Measurements from ENCODE around the gene C2orf76.

Gene C2orf76

GRCh38 chr2:119389615-119390306 lies 23.1 kb upstream of the C2orf76 start:
- DNase-seq (ENCODE audit: low read depth), result peak; percentile 24
- H3K4me3 ChIP-seq (ENCODE audit: control insufficient read depth, low read depth, low read length), result no peak overlapping the region
- TF ChIP-seq CTCF (IDR thresholded peaks at IDR 0.05; ENCODE audit: control insufficient read depth, insufficient read depth, low read depth, low read length, missing control alignments), result no peak

GRCh38 chr2:119387381-119388129 lies 20.9 kb upstream of the C2orf76 start:
- peak; percentile 49 for TF ChIP-seq CTCF (IDR thresholded peaks at IDR 0.05; ENCODE audit: control insufficient read depth, insufficient read depth, low read depth, low read length, missing control alignments)
- DNase-seq (ENCODE audit: low read depth), result peak; percentile 55
- H3K4me3 ChIP-seq (ENCODE audit: control insufficient read depth, low read depth, low read length), result no peak overlapping the region

GRCh38 chr2:119385466-119385865 lies 18.8 kb upstream of the C2orf76 start:
- no peak for DNase-seq (ENCODE audit: low read depth)

GRCh38 chr2:119384971-119385370 lies 18.3 kb upstream of the C2orf76 start:
- TF ChIP-seq CTCF (IDR thresholded peaks at IDR 0.05; ENCODE audit: control insufficient read depth, insufficient read depth, low read depth, low read length, missing control alignments), result no peak
- no peak overlapping the region for H3K4me3 ChIP-seq (ENCODE audit: control insufficient read depth, low read depth, low read length)
- no peak for DNase-seq (ENCODE audit: low read depth)

More at GRCh38 chr2:119385466-119385865, 18.8 kb upstream of the C2orf76 start:
- H3K4me3 ChIP-seq (ENCODE audit: control insufficient read depth, low read depth, low read length), result no peak overlapping the region
- no peak for TF ChIP-seq CTCF (IDR thresholded peaks at IDR 0.05; ENCODE audit: control insufficient read depth, insufficient read depth, low read depth, low read length, missing control alignments)

GRCh38 chr2:119383410-119384140 lies 16.9 kb upstream of the C2orf76 start:
- no peak for TF ChIP-seq CTCF (IDR thresholded peaks at IDR 0.05; ENCODE audit: control insufficient read depth, insufficient read depth, low read depth, low read length, missing control alignments)
- DNase-seq (ENCODE audit: low read depth), result no peak
- H3K4me3 ChIP-seq (ENCODE audit: control insufficient read depth, low read depth, low read length), result no peak overlapping the region

- H3K4me3 ChIP-seq (ENCODE audit: control insufficient read depth, low read depth, low read length), result no peak overlapping the region
- DNase-seq (ENCODE audit: low read depth), result no peak
- TF ChIP-seq CTCF (IDR thresholded peaks at IDR 0.05; ENCODE audit: control insufficient read depth, insufficient read depth, low read depth, low read length, missing control alignments), result no peak
Observed at GRCh38 chr2:119378566-119378965, 11.9 kb upstream of the C2orf76 start.

All from AG09309 (cell line).